Sigmoid colon (tissue), 7 donors: ENCODE data around the gene G3BP2. TPM values are rescaled to one million over a fixed set of nuclear protein-coding genes. Genes with fewer than 3 reads are reported as not detected.
A peak's percentile ranks its signal among the peaks of the same experiment; 100 is the strongest.

ENCODE experiments used
- DNase-seq: peaks from one replicate; pipeline ENCODE4 v3.0.0-alpha.2; 2019
- H3K27ac ChIP-seq, 4 donors: fragments of 200-600 bp; sonication (generic); one replicate each; pipeline ENCODE4 v1.5.1; 2016 to 2019; ENCODE audit warnings: mild to moderate bottlenecking in 1 of 4
- H3K27me3 ChIP-seq, 3 donors: fragments of 200-600 bp; sonication (generic); one replicate each; pipeline ENCODE4 v1.5.1; 2019; ENCODE audit warnings: mild to moderate bottlenecking in 1 of 3
- H3K36me3 ChIP-seq, 4 donors: fragments of 200-600 bp; sonication (generic); one replicate each; pipeline ENCODE4 v1.5.1; 2016 to 2019
- H3K4me1 ChIP-seq, 4 donors: fragments of 200-600 bp; sonication (generic); one replicate each; pipeline ENCODE4 v1.5.1; 2017 to 2019
- H3K4me3 ChIP-seq, 4 donors: fragments of 200-600 bp; sonication (generic); one replicate each; pipeline ENCODE4 v1.5.1; 2017 to 2019; ENCODE audit warnings: mild to moderate bottlenecking in 2 of 4, moderate library complexity in 1 of 4
- H3K9me3 ChIP-seq, 4 donors: fragments of 200-600 bp in 3 of 4; sonication (generic) in 3 of 4; one replicate each; pipeline versions ENCODE4 v1.5.1 to v1.6.1; 2013 to 2019
- EP300 ChIP-seq, 4 donors: sonication (generic); formaldehyde crosslinking; IDR thresholded peaks; one replicate each; pipeline ENCODE4 v1.6.1; 2017; ENCODE audit warnings: antibody characterized with exemption in 4 of 4
- POLR2A ChIP-seq, 2 donors: fragments of 450-650 bp; IDR thresholded peaks; one replicate each; pipeline ENCODE4 v1.6.1; 2016; ENCODE audit warnings: antibody characterized with exemption in 2 of 2, mild to moderate bottlenecking in 2 of 2, moderate library complexity in 2 of 2
- POLR2AphosphoS5 ChIP-seq, 4 donors: sonication (generic); formaldehyde crosslinking; IDR thresholded peaks; one replicate each; pipeline ENCODE4 v1.6.1; 2017; ENCODE audit warnings: antibody characterized with exemption in 4 of 4
- WGBS, 2 donors: extraction: QIAGEN DNeasy Blood & Tissue Kit; methylation state at CpG; one replicate each; pipeline ENCODE4 v1.1.7; 2013; 5-methylcytosine and 5-hydroxymethylcytosine counted together
- intact Hi-C: fragments of 100-400 bp; cut with DNase I; formaldehyde crosslinking; loops from one replicate; pipeline ENCODE4 v1.15.1; 2023
- polyA plus RNA-seq, 3 donors: library from polyadenylated mRNA; stranded (reverse); fragments of 200-250 nt; gene quantifications; one replicate each; pipeline ENCODE4 v1.2.3, GENCODE V29; 2013
- total RNA-seq, 4 donors: library from RNA; depleted of rRNA; stranded (reverse); fragments of >200 nt; gene quantifications; one replicate each; pipeline ENCODE4 v1.1.0, GENCODE V29; 2016
- TF ChIP-seq, protein P1 (sequence below), 4 experiments: fragments of 450-650 bp in 3 of 4; fragments of 200-600 bp in 1 of 4; IDR thresholded peaks; one replicate each; pipeline ENCODE4 v1.5.1; 2016 to 2019; ENCODE audit warnings: antibody characterized with exemption in 4 of 4, mild to moderate bottlenecking in 3 of 4, moderate library complexity in 2 of 4
- donor health status: healthy with polysubstance abuse.
- donor health status: Bipolar disorder and iron deficiency.
- donor health status: healthy.

Gene G3BP2
- total and polyA plus RNA-seq, 7 donors: 60.7 to 141 (median 102) TPM

DNA sequence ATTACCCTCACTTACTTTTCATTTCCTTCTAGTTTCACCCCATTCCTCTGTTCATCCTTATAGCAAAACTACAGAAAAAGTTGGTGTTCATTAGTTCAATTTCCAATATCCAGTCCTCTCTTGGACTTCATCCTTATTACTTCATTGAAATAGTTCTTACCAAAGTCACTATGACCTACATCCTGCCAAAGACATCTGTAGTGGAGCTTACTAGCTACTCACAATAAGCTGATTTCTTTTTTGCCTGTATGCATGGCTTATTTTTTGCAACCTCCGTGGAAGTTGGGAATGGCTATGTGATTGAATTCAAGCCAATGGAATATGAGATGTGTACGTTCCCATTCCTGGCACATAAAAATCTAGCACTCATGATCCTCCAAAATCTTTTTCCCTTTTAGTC is 38.3 kb downstream of the G3BP2 start:
- DNase-seq: no peak
- peaks cover 0 to 18% (median 6%) of the 10 kb centered on the region in 4 donors for H3K4me1 ChIP-seq
- no peak overlapping the region for H3K27ac ChIP-seq
- no peak overlapping the region for H3K4me3 ChIP-seq
- TF ChIP-seq POLR2A (IDR thresholded peaks at IDR 0.05): no peak
- no peak for TF ChIP-seq POLR2AphosphoS5 (IDR thresholded peaks at IDR 0.05)
- intact Hi-C loops: loop anchor here (5.0 kb wide), 1 partner anchor 37 kb away; the partner anchor contains the start of gene G3BP2
- H3K27me3 ChIP-seq: no peaks in the 10 kb centered on the region
- WGBS, 2 donors: 84 to 93% methylated on average over 2 of the region's 2 CpGs
- H3K36me3 ChIP-seq: no peaks in the 10 kb centered on the region
- H3K9me3 ChIP-seq: no peaks in the 10 kb centered on the region

GRCh38 chr4:75634281-75634680 is 38.9 kb downstream of the G3BP2 start:
- 61 to 87% methylated on average over 3 of the region's 3 CpGs for WGBS, 2 donors
- no peaks in the 10 kb centered on the region for H3K36me3 ChIP-seq
- H3K9me3 ChIP-seq: no peaks in the 10 kb centered on the region
- DNase-seq: no peak
- peaks cover 0 to 20% (median 7%) of the 10 kb centered on the region in 4 donors for H3K4me1 ChIP-seq
- intact Hi-C loops: loop anchor here (5.0 kb wide), 1 partner anchor 38 kb away; the partner anchor contains the start of gene G3BP2
- H3K27ac ChIP-seq: no peak overlapping the region
- H3K27me3 ChIP-seq: no peaks in the 10 kb centered on the region
- H3K4me3 ChIP-seq: no peak overlapping the region
- TF ChIP-seq, protein P1, sequence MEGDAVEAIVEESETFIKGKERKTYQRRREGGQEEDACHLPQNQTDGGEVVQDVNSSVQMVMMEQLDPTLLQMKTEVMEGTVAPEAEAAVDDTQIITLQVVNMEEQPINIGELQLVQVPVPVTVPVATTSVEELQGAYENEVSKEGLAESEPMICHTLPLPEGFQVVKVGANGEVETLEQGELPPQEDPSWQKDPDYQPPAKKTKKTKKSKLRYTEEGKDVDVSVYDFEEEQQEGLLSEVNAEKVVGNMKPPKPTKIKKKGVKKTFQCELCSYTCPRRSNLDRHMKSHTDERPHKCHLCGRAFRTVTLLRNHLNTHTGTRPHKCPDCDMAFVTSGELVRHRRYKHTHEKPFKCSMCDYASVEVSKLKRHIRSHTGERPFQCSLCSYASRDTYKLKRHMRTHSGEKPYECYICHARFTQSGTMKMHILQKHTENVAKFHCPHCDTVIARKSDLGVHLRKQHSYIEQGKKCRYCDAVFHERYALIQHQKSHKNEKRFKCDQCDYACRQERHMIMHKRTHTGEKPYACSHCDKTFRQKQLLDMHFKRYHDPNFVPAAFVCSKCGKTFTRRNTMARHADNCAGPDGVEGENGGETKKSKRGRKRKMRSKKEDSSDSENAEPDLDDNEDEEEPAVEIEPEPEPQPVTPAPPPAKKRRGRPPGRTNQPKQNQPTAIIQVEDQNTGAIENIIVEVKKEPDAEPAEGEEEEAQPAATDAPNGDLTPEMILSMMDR (IDR thresholded peaks at IDR 0.05): no peak
- TF ChIP-seq POLR2A (IDR thresholded peaks at IDR 0.05) (no peak), POLR2AphosphoS5 (IDR thresholded peaks at IDR 0.05) (no peak), EP300 (IDR thresholded peaks at IDR 0.05) (no peak)

- H3K27ac ChIP-seq: no peak overlapping the region
- no peaks in the 10 kb centered on the region for H3K36me3 ChIP-seq
- intact Hi-C loops: loop anchor here (5.0 kb wide), 1 partner anchor 38 kb away; the partner anchor contains the start of gene G3BP2
- TF ChIP-seq EP300 (IDR thresholded peaks at IDR 0.05): no peak
- TF ChIP-seq, protein P1 (IDR thresholded peaks at IDR 0.05): no peak
- no peak overlapping the region for H3K4me3 ChIP-seq
- H3K4me1 ChIP-seq: peaks cover 0 to 20% (median 7%) of the 10 kb centered on the region in 4 donors
- WGBS, 2 donors: 76 to 89% methylated on average over 2 of the region's 2 CpGs
- H3K27me3 ChIP-seq: no peaks in the 10 kb centered on the region
- DNase-seq: no peak
- no peaks in the 10 kb centered on the region for H3K9me3 ChIP-seq
These were observed 39.4 kb downstream of the G3BP2 start for GRCh38 chr4:75633846-75634245.

- H3K27ac ChIP-seq: peak overlapping the region; percentile 18 to 70 (median 60)
These were observed 42.3 kb downstream of the G3BP2 start for GRCh38 chr4:75630937-75631329.

GRCh38 chr4:75630174-75630936 is 42.9 kb downstream of the G3BP2 start, which contains the start of gene CDKL2:
CDKL2 (minus strand) TSS chr4:75630528; CDS start chr4:75625988, 4,540 bp downstream.
- Histone ChIP-seq H3K9me3 (no peaks in the 10 kb centered on the region), H3K4me3 (peak within 1 kb of the TSS; percentile 53 to 70 (median 60)), H3K27me3 (no peaks in the 10 kb centered on the region), H3K4me1 (peaks cover 0 to 20% (median 7%) of the 10 kb centered on the region in 4 donors), H3K27ac (peak within 1 kb of the TSS; percentile 18 to 70 (median 60)), H3K36me3 (no peaks in the 10 kb centered on the region)
- WGBS, 2 donors: 1% methylated on average over 57 of the region's 57 CpGs
- DNase-seq: peak; percentile 93
- intact Hi-C loops: loop anchor here (5.0 kb wide), 1 partner anchor 42 kb away; the partner anchor contains the start of gene G3BP2
- TF ChIP-seq, protein P1 (IDR thresholded peaks at IDR 0.05): no peak
- TF ChIP-seq POLR2A (IDR thresholded peaks at IDR 0.05) (peak in 1 of 2 donors; percentile 37), EP300 (IDR thresholded peaks at IDR 0.05) (no peak), POLR2AphosphoS5 (IDR thresholded peaks at IDR 0.05) (peak; percentile 50 to 75 (median 66))

More at GRCh38 chr4:75630937-75631329, 42.3 kb downstream of the G3BP2 start:
- 41 to 56% methylated on average over 9 of the region's 9 CpGs for WGBS, 2 donors
- TF ChIP-seq, protein P1 (IDR thresholded peaks at IDR 0.05): no peak
- TF ChIP-seq EP300 (IDR thresholded peaks at IDR 0.05): no peak
- TF ChIP-seq POLR2AphosphoS5 (IDR thresholded peaks at IDR 0.05): no peak
- TF ChIP-seq POLR2A (IDR thresholded peaks at IDR 0.05): no peak
- Histone ChIP-seq H3K4me3 (peak overlapping the region; percentile 53 to 70 (median 60)), H3K27me3 (no peaks in the 10 kb centered on the region), H3K36me3 (no peaks in the 10 kb centered on the region), H3K4me1 (peaks cover 0 to 20% (median 7%) of the 10 kb centered on the region in 4 donors), H3K9me3 (no peaks in the 10 kb centered on the region)
- DNase-seq: no peak
- intact Hi-C loops: loop anchor here (5.0 kb wide), 1 partner anchor 41 kb away; the partner anchor contains the start of gene G3BP2
